ENCODE results near the gene ANKRD6.

The ANKRD6 gene

DNA sequence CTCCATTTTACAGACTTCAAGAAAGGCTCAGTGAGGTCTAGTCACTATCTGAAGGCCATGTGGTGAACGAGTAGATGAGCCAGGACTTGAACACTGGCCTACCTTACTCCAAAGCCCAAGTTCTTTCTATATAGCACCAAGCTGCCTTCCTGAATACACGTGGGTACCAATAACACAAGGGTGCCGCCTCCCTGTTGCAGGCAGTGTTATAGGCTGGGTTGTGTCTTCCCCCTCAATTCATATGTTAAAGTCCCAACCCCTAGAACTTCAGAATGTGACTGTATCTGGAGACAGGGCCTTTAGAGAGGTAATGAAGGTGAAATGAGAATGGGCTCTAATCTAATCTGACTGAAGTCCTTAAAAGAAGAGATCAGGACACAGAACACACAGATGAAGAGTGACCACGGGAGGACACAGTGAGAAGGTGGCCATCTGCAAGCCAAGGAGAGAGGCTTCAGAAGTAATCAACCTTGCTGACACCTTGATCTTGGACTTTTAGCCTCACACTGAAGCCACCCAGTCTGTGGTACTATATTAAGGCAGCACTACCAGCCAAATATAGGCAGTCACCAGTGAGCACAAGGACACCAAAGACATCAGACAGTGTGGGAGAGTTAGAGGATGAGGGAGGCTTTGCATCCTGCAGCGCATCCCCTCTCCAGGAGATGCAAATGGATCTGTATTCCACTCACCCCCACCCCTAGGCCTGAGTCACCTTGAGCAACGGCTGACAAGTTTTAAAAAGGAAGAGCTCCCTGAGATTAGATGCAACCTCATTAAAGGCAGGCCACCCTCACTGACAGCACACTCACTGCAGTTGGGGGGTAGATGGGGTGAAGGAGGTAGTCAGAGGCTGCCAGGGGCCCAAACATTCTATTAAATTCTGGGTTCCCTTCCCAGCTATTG lies 246.5 kb downstream of the ANKRD6 start:
- peaks cover 93% of the 10 kb centered on the region for H3K36me3 ChIP-seq (ENCODE audit: control insufficient read depth, insufficient read depth, low read length)

DNA sequence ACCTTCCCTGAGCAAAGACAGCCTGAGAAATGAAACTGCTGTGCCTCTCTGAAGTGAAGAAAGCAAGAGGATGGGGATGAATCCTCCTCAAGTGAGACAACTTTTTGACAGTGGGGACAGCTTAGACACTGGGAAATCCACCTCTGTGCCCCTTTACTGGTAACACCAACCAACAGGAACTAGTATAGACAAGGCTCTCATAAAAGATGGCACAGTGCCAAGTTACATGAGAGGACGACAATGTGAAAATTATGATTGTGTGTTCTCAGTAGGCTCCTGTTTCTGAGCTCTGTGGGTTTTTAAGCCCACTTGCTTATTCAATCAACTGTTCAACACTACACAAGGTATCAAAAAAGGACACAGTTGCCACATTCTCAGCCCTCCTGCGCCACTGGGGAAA lies 247.2 kb downstream of the ANKRD6 start:
- Histone ChIP-seq H3K4me1 (ENCODE audit: control insufficient read depth, insufficient read depth, low read length) (peaks cover 24% of the 10 kb centered on the region), H3K27ac (ENCODE audit: low read depth, low read length) (peak overlapping the region; percentile 85), H3K36me3 (ENCODE audit: control insufficient read depth, insufficient read depth, low read length) (peaks cover 93% of the 10 kb centered on the region), H3K27me3 (ENCODE audit: control insufficient read depth, insufficient read depth, low read length) (no peaks in the 10 kb centered on the region), H3K9me3 (ENCODE audit: control insufficient read depth, insufficient read depth, low read length) (no peaks in the 10 kb centered on the region), H3K9ac (ENCODE audit: low read depth, low read length) (no peak overlapping the region), H3K4me3 (ENCODE audit: low read depth, low read length) (no peak overlapping the region)

More for the DNA sequence above, 246.5 kb downstream of the ANKRD6 start:
- Histone ChIP-seq H3K9ac (ENCODE audit: low read depth, low read length) (no peak overlapping the region), H3K4me3 (ENCODE audit: low read depth, low read length) (no peak overlapping the region), H3K4me1 (ENCODE audit: control insufficient read depth, insufficient read depth, low read length) (peaks cover 24% of the 10 kb centered on the region), H3K27me3 (ENCODE audit: control insufficient read depth, insufficient read depth, low read length) (no peaks in the 10 kb centered on the region), H3K9me3 (ENCODE audit: control insufficient read depth, insufficient read depth, low read length) (no peaks in the 10 kb centered on the region), H3K27ac (ENCODE audit: low read depth, low read length) (peak overlapping the region; percentile 85)

DNA sequence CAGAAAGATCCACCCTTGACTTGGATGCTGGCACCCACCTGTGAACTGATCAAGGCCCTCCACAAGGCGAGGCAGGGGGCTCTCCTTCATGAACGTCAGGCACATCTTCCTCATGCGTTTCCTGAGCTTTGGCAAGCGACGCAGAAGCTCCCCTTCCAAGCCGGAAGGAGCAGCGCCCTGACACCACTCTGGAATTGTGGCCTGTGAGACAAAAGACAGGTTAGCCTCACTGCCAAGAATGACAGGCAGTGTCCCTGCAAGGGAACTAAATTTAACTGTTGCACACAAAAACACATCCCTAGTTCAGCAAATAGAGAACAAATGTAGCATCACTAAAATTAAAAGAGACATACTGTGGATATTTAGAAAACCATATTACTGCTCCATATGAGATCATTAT lies 247.6 kb downstream of the ANKRD6 start:
- Histone ChIP-seq H3K4me1 (ENCODE audit: control insufficient read depth, insufficient read depth, low read length) (peaks cover 24% of the 10 kb centered on the region), H3K36me3 (ENCODE audit: control insufficient read depth, insufficient read depth, low read length) (peaks cover 93% of the 10 kb centered on the region), H3K27me3 (ENCODE audit: control insufficient read depth, insufficient read depth, low read length) (no peaks in the 10 kb centered on the region), H3K9ac (ENCODE audit: low read depth, low read length) (no peak overlapping the region), H3K27ac (ENCODE audit: low read depth, low read length) (peak overlapping the region; percentile 85), H3K9me3 (ENCODE audit: control insufficient read depth, insufficient read depth, low read length) (no peaks in the 10 kb centered on the region), H3K4me3 (ENCODE audit: low read depth, low read length) (no peak overlapping the region)

GRCh38 chr6:89681983-89682564 lies 249.1 kb downstream of the ANKRD6 start:
- Histone ChIP-seq H3K9ac (ENCODE audit: low read depth, low read length) (no peak overlapping the region), H3K27me3 (ENCODE audit: control insufficient read depth, insufficient read depth, low read length) (no peaks in the 10 kb centered on the region), H3K36me3 (ENCODE audit: control insufficient read depth, insufficient read depth, low read length) (peaks cover 93% of the 10 kb centered on the region), H3K4me3 (ENCODE audit: low read depth, low read length) (no peak overlapping the region), H3K27ac (ENCODE audit: low read depth, low read length) (no peak overlapping the region), H3K9me3 (ENCODE audit: control insufficient read depth, insufficient read depth, low read length) (no peaks in the 10 kb centered on the region), H3K4me1 (ENCODE audit: control insufficient read depth, insufficient read depth, low read length) (peaks cover 24% of the 10 kb centered on the region)

- Histone ChIP-seq H3K4me1 (ENCODE audit: control insufficient read depth, insufficient read depth, low read length) (peaks cover 24% of the 10 kb centered on the region), H3K4me3 (ENCODE audit: low read depth, low read length) (no peak overlapping the region), H3K9ac (ENCODE audit: low read depth, low read length) (no peak overlapping the region), H3K27me3 (ENCODE audit: control insufficient read depth, insufficient read depth, low read length) (no peaks in the 10 kb centered on the region), H3K27ac (ENCODE audit: low read depth, low read length) (no peak overlapping the region), H3K9me3 (ENCODE audit: control insufficient read depth, insufficient read depth, low read length) (no peaks in the 10 kb centered on the region), H3K36me3 (ENCODE audit: control insufficient read depth, insufficient read depth, low read length) (peaks cover 95% of the 10 kb centered on the region)
These were observed 250.0 kb downstream of the ANKRD6 start for GRCh38 chr6:89682991-89683390.
